Measurements from ENCODE around the gene RECQL5.
"Not testable (repeated sequence)": the region's sequence is repeated elsewhere in the genome, so short reads cannot be mapped to it uniquely, and the experiment has no call there.

RECQL5 gene

GRCh38 chr17:75614006-75614405 lies 52.9 kb downstream of the RECQL5 start:
- DNase-seq, result no peak

- no peak for DNase-seq
These were observed 53.9 kb downstream of the RECQL5 start for GRCh38 chr17:75612906-75613626.

GRCh38 chr17:75611851-75612429 lies 55.0 kb downstream of the RECQL5 start:
- no peak for DNase-seq

- DNase-seq, result no peak
These were observed 56.6 kb downstream of the RECQL5 start for GRCh38 chr17:75610103-75610984.

- DNase-seq, result no peak
These were observed 59.9 kb downstream of the RECQL5 start for GRCh38 chr17:75607086-75607485.

- DNase-seq, result no peak
These were observed 61.2 kb downstream of the RECQL5 start for GRCh38 chr17:75605790-75606189.

GRCh38 chr17:75604034-75604695 lies 62.8 kb downstream of the RECQL5 start:
- no peak for DNase-seq

- DNase-seq, result no peak
These were observed 63.8 kb downstream of the RECQL5 start for GRCh38 chr17:75603123-75603522.

- no peak for DNase-seq
These were observed 64.3 kb downstream of the RECQL5 start for GRCh38 chr17:75602644-75603043.

GRCh38 chr17:75601057-75601987 lies 65.6 kb downstream of the RECQL5 start:
- peak; percentile 33 for DNase-seq

GRCh38 chr17:75596320-75597087 lies 70.5 kb downstream of the RECQL5 start:
- no peak for DNase-seq

GRCh38 chr17:75595920-75596313 lies 71.0 kb downstream of the RECQL5 start:
- no peak for DNase-seq

- no peak for DNase-seq
These were observed 71.6 kb downstream of the RECQL5 start for GRCh38 chr17:75595284-75595919.

- no peak for DNase-seq
These were observed 72.3 kb downstream of the RECQL5 start for GRCh38 chr17:75594499-75595283.

GRCh38 chr17:75593430-75593829 lies 73.5 kb downstream of the RECQL5 start:
- DNase-seq, result not testable (repeated sequence)

GRCh38 chr17:75592348-75593020 lies 74.5 kb downstream of the RECQL5 start:
- DNase-seq, result no peak

- no peak for DNase-seq
These were observed 75.1 kb downstream of the RECQL5 start for GRCh38 chr17:75591722-75592302.

GRCh38 chr17:75590849-75591721 lies 75.9 kb downstream of the RECQL5 start:
- DNase-seq, result no peak

All from activated effector memory CD4-positive, alpha-beta T cell treated with Interleukin-2 at 50 U/mL for 16 hours (primary cell).